Uterus (tissue), 4 donors: Measurements from ENCODE around the gene CAMTA2. TPM values are rescaled to one million over a fixed set of nuclear protein-coding genes. Genes with fewer than 3 reads are reported as not detected.

Source experiments
- DNase-seq, 2 donors: peaks; one replicate each; pipeline ENCODE4 v3.0.0-alpha.2; 2019 to 2020
- H3K27ac ChIP-seq, 2 donors: fragments of 200-600 bp; sonication (generic); 1 replicate in 1 of 2; 2 replicates in 1 of 2; pipeline ENCODE4 v1.5.1; 2016 to 2018
- H3K27me3 ChIP-seq, 2 donors: fragments of 200-600 bp; sonication (generic); one replicate each; pipeline ENCODE4 v1.5.1; 2018 to 2019; ENCODE audit warnings: control low read depth in 1 of 2
- H3K36me3 ChIP-seq, 2 donors: fragments of 200-600 bp; sonication (generic); one replicate each; pipeline ENCODE4 v1.5.1; 2019; ENCODE audit warnings: control low read depth in 1 of 2
- H3K4me1 ChIP-seq, 2 donors: fragments of 200-600 bp; sonication (generic); one replicate each; pipeline ENCODE4 v1.5.1; 2018 to 2019; ENCODE audit warnings: control low read depth in 1 of 2
- H3K4me3 ChIP-seq, 2 donors: fragments of 200-600 bp; sonication (generic); 1 replicate in 1 of 2; 2 replicates in 1 of 2; pipeline ENCODE4 v1.5.1; 2018 to 2019; ENCODE audit warnings: mild to moderate bottlenecking in 1 of 2
- H3K9me3 ChIP-seq, 2 donors: fragments of 200-600 bp; sonication (generic); one replicate each; pipeline ENCODE4 v1.5.1; 2019; ENCODE audit warnings: control low read depth in 1 of 2
- CTCF ChIP-seq, 4 experiments: fragments of 200-600 bp in 2 of 4; fragments of 450-650 bp in 2 of 4; sonication (generic) in 2 of 4; IDR thresholded peaks; one replicate each; pipeline ENCODE4 v1.5.1; 2016 to 2019; ENCODE audit warnings: antibody characterized with exemption in 4 of 4, mild to moderate bottlenecking in 2 of 4, moderate library complexity in 1 of 4
- POLR2A ChIP-seq, 2 donors: fragments of 450-650 bp; IDR thresholded peaks; one replicate each; pipeline ENCODE4 v1.6.1; 2016; ENCODE audit warnings: antibody characterized with exemption in 2 of 2, mild to moderate bottlenecking in 1 of 2, moderate library complexity in 1 of 2
- intact Hi-C: fragments of 100-400 bp; cut with DNase I; formaldehyde crosslinking; loops from one replicate; pipeline ENCODE4 v1.15.1; 2023; ENCODE audit warnings: low total_unique reads
- total RNA-seq, 4 donors: library from RNA; depleted of rRNA in 3 of 4; stranded (reverse); fragments of >200 nt in 3 of 4; gene quantifications; one replicate each; pipeline versions ENCODE4 v1.1.0 to v1.2.4, GENCODE V29; 2014 to 2023
- donor health status: DM: yes; HTN: yes; CAD: no.

Gene CAMTA2
- total RNA-seq, 4 donors from 2014 or later, result 7.3 to 80.8 (median 12.7) TPM

GRCh38 chr17:4939796-4940554 lies 47.5 kb downstream of the CAMTA2 start, which contains the start of the genes RNF167 and SLC25A11:
Gene RNF167 (plus strand): TSS chr17:4940268. CDS start chr17:4940910, 642 bp downstream.
Gene SLC25A11 (minus strand): TSS chr17:4940046. CDS start chr17:4939910, 136 bp downstream.
- no peaks in the 10 kb centered on the region for H3K36me3 ChIP-seq
- peak within 1 kb of the TSS; percentile 90 to 92 for H3K4me3 ChIP-seq
- DNase-seq, result peak; percentile 97 to 98
- H3K27ac ChIP-seq, result peak within 1 kb of the TSS; percentile 95 to 98
- no peaks in the 10 kb centered on the region for H3K9me3 ChIP-seq
- intact Hi-C loops, result no loop called here
- peaks cover 12 to 14% of the 10 kb centered on the region in 2 donors for H3K4me1 ChIP-seq
- H3K27me3 ChIP-seq, result no peaks in the 10 kb centered on the region
- TF ChIP-seq CTCF (IDR thresholded peaks at IDR 0.05), result peak in 1 of 4 experiments; percentile 35
- TF ChIP-seq POLR2A (IDR thresholded peaks at IDR 0.05), result peak; percentile 37 to 77

- intact Hi-C loops, result no loop called here
- peaks cover 12% of the 10 kb centered on the region in 2 donors for H3K4me1 ChIP-seq
Measured at GRCh38 chr17:4939546-4939795, 48.0 kb downstream of the CAMTA2 start.

GRCh38 chr17:4938688-4939545 lies 48.6 kb downstream of the CAMTA2 start:
- peak overlapping the region; percentile 90 to 92 for H3K4me3 ChIP-seq
- H3K27me3 ChIP-seq, result no peaks in the 10 kb centered on the region
- H3K4me1 ChIP-seq, result peaks cover 12% of the 10 kb centered on the region in 2 donors
- H3K36me3 ChIP-seq, result no peaks in the 10 kb centered on the region
- no peaks in the 10 kb centered on the region for H3K9me3 ChIP-seq
- H3K27ac ChIP-seq, result peak overlapping the region; percentile 95 to 98
- DNase-seq, result no peak
- intact Hi-C loops, result no loop called here
- TF ChIP-seq POLR2A (IDR thresholded peaks at IDR 0.05), result no peak
- no peak for TF ChIP-seq CTCF (IDR thresholded peaks at IDR 0.05)

More at GRCh38 chr17:4939546-4939795, 48.0 kb downstream of the CAMTA2 start:
- no peaks in the 10 kb centered on the region for H3K27me3 ChIP-seq
- no peaks in the 10 kb centered on the region for H3K9me3 ChIP-seq
- peak overlapping the region; percentile 95 to 98 for H3K27ac ChIP-seq
- no peak for DNase-seq
- no peaks in the 10 kb centered on the region for H3K36me3 ChIP-seq
- TF ChIP-seq POLR2A (IDR thresholded peaks at IDR 0.05) (no peak), CTCF (IDR thresholded peaks at IDR 0.05) (no peak)
- H3K4me3 ChIP-seq, result peak overlapping the region; percentile 90 to 92

GRCh38 chr17:4938069-4938491 lies 49.4 kb downstream of the CAMTA2 start:
- Histone ChIP-seq H3K27me3 (no peaks in the 10 kb centered on the region), H3K9me3 (no peaks in the 10 kb centered on the region), H3K27ac (peak overlapping the region in 1 of 2 donors; percentile 98), H3K4me1 (peaks cover 12% of the 10 kb centered on the region in 2 donors), H3K36me3 (no peaks in the 10 kb centered on the region), H3K4me3 (no peak overlapping the region)
- intact Hi-C loops, result no loop called here
- no peak for TF ChIP-seq POLR2A (IDR thresholded peaks at IDR 0.05)
- no peak for TF ChIP-seq CTCF (IDR thresholded peaks at IDR 0.05)
- DNase-seq, result no peak

GRCh38 chr17:4937553-4937952 lies 49.9 kb downstream of the CAMTA2 start:
- H3K27me3 ChIP-seq, result no peaks in the 10 kb centered on the region
- no peaks in the 10 kb centered on the region for H3K9me3 ChIP-seq
- H3K4me3 ChIP-seq, result no peak overlapping the region
- no peaks in the 10 kb centered on the region for H3K36me3 ChIP-seq
- peaks cover 12% of the 10 kb centered on the region in 2 donors for H3K4me1 ChIP-seq
- TF ChIP-seq POLR2A (IDR thresholded peaks at IDR 0.05), result no peak
- TF ChIP-seq CTCF (IDR thresholded peaks at IDR 0.05), result no peak
- DNase-seq, result no peak
- no peak overlapping the region for H3K27ac ChIP-seq
- intact Hi-C loops, result no loop called here
